ENCODE results near the gene ZMIZ1. TPM values are rescaled to one million over a fixed set of nuclear protein-coding genes. Genes with fewer than 3 reads are reported as not detected.
A peak's percentile ranks its signal among the peaks of the same experiment; 100 is the strongest.

ZMIZ1 gene
- polyA plus RNA-seq, 2 of the 4 experiments (the other 2 are of a cell fraction) = 8.1 to 30.3 TPM

DNA sequence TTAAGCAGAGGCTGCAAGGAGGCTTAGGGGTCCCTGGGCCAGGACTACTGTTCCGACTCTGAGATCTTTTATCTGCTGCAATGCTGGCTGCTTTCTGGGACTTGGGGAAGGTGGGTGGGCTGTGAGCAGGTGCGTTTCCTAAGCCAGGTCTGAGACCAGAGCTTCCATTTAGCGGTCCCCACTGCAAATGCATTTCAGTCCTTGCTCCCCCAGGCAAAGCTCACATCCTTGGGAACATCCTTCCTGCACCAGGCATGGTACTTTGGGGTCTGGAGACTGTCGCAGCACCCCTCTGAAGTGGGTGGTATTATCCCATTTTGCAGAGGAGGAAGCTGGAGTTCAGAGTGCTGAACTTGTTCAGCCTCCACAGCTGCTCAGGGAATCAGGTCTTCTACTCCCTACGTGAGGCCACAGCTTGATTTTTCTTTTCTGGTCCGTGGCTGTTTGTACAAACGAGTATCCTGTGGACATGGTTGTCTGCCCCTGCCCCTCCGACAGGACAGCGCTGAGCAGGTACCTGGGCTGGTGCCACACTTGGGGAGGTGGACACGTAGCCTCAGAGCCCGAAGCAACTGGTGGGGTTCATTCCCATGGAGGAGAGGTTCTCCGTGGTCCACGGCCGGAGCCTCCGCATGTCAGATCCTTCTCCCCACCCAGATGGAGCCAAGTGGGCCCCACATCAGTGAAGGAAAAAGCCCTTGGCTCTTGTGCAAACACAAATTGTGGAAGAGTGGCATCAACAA lies 20.0 kb downstream of the ZMIZ1 start:
- Histone ChIP-seq H3K4me3 (no peak overlapping the region), H3K4me1 (peaks cover 99% of the 10 kb centered on the region), H3K4me2 (no peak overlapping the region), H3K27ac (peak overlapping the region in 1 of 2 experiments; percentile 98; a peak in 3 of 6 replicates), H3K9me3 (no peaks in the 10 kb centered on the region)
- TF ChIP-seq POLR2A (IDR thresholded peaks at IDR 0.05; ENCODE audit: low read length) (no peak), CHD2 (IDR thresholded peaks at IDR 0.05; ENCODE audit: low read length, partially characterized antibody) (no peak), SMC3 (IDR thresholded peaks at IDR 0.05) (no peak), TP53 (CRISPR knock-in tag; IDR thresholded peaks at IDR 0.05) (no peak), PHF8 (IDR thresholded peaks at IDR 0.05; ENCODE audit: borderline replicate concordance, low read depth) (no peak), RAD21 (conservative IDR thresholded peaks at IDR 0.05 in 1 of 2, IDR thresholded peaks at IDR 0.05 in 1 of 2) (no peak), BHLHE40 (IDR thresholded peaks at IDR 0.05; ENCODE audit: low read depth, low read length) (no peak)
- no peak for DNase-seq (ENCODE audit: low read depth in 1 of 2, low spot score in 1 of 2)
- CTCF ChIA-PET = interaction anchor here (0.8 to 34.5 kb wide), 5 partner anchors 11 to 1041 kb away, joined by 3 to 373 read pairs (median 5); no protein-coding TSS in a partner anchor
- no peak for FAIRE-seq
- no peak for ATAC-seq
- POLR2A ChIA-PET = no interaction called here
- WGBS (ENCODE audit: missing lambda C conversion rate) = 92% methylated on average over 15 of the region's 15 CpGs

GRCh38 chr10:79089632-79090031 lies 20.9 kb downstream of the ZMIZ1 start:
- ChIA-PET CTCF (interaction anchor here (1.6 to 34.5 kb wide), 2 partner anchors 12 to 104 kb away, joined by 5 to 373 read pairs; no protein-coding TSS in a partner anchor), POLR2A (no interaction called here)
- WGBS (ENCODE audit: missing lambda C conversion rate) = 94% methylated on average over 8 of the region's 8 CpGs
- no peak overlapping the region for H3K4me2 ChIP-seq
- peaks cover 99% of the 10 kb centered on the region for H3K4me1 ChIP-seq
- no peak overlapping the region for H3K4me3 ChIP-seq
- peak overlapping the region in 1 of 2 experiments; percentile 35; a peak in 1 of 6 replicates for H3K27ac ChIP-seq
- DNase-seq (ENCODE audit: low read depth in 1 of 2, low spot score in 1 of 2) = no peak
- ATAC-seq = no peak
- TF ChIP-seq REST (IDR thresholded peaks at IDR 0.05) (no peak), ELK1 (IDR thresholded peaks at IDR 0.05; ENCODE audit: low read depth, low read length) (no peak), TP53 (CRISPR knock-in tag; IDR thresholded peaks at IDR 0.05) (no peak), SMC3 (IDR thresholded peaks at IDR 0.05) (no peak), RFX5 (IDR thresholded peaks at IDR 0.05) (no peak), EHF (CRISPR knock-in tag; IDR thresholded peaks at IDR 0.05) (no peak), FOSL2 (IDR thresholded peaks at IDR 0.05) (no peak), FOSL2 (CRISPR knock-in tag; IDR thresholded peaks at IDR 0.05) (no peak), JUNB (IDR thresholded peaks at IDR 0.05) (no peak), KDM5A (IDR thresholded peaks at IDR 0.05) (no peak), ATOH8 (CRISPR knock-in tag; IDR thresholded peaks at IDR 0.05; ENCODE audit: low read depth) (no peak), ESRRA (IDR thresholded peaks at IDR 0.05; ENCODE audit: borderline replicate concordance, low read length) (no peak), SREBF2 (IDR thresholded peaks at IDR 0.05) (no peak), BHLHE40 (IDR thresholded peaks at IDR 0.05; ENCODE audit: low read depth, low read length) (no peak), NPAS2 (CRISPR knock-in tag; IDR thresholded peaks at IDR 0.05; ENCODE audit: borderline replicate concordance) (no peak), CEBPB (IDR thresholded peaks at IDR 0.05) (no peak), CHD2 (IDR thresholded peaks at IDR 0.05; ENCODE audit: low read length, partially characterized antibody) (no peak), POLR2A (IDR thresholded peaks at IDR 0.05; ENCODE audit: low read length) (no peak), TFCP2L1 (CRISPR knock-in tag; IDR thresholded peaks at IDR 0.05) (no peak), CTCF (IDR thresholded peaks at IDR 0.05) (no peak)
- TF ChIP-seq, protein P1, sequence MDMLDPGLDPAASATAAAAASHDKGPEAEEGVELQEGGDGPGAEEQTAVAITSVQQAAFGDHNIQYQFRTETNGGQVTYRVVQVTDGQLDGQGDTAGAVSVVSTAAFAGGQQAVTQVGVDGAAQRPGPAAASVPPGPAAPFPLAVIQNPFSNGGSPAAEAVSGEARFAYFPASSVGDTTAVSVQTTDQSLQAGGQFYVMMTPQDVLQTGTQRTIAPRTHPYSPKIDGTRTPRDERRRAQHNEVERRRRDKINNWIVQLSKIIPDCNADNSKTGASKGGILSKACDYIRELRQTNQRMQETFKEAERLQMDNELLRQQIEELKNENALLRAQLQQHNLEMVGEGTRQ (IDR thresholded peaks at IDR 0.05) = no peak
- no peaks in the 10 kb centered on the region for H3K9me3 ChIP-seq
- no peak for FAIRE-seq
